Inflammatory macrophage (primary cell): ENCODE measurements around the gene PCNX2.

ENCODE experiments used
- DNase-seq, 2 donors: peaks; one replicate each; pipeline ENCODE4 v3.0.0-alpha.2; 2020 to 2022

PCNX2 gene

GRCh38 chr1:232982238-232982944 lies 313.1 kb downstream of the PCNX2 start:
- no peak for DNase-seq

GRCh38 chr1:232980986-232981560 lies 314.5 kb downstream of the PCNX2 start:
- no peak for DNase-seq

- DNase-seq = no peak
Observed at GRCh38 chr1:232980355-232980978, 315.1 kb downstream of the PCNX2 start.

GRCh38 chr1:232979558-232979957 lies 316.0 kb downstream of the PCNX2 start:
- DNase-seq = no peak

- peak in 1 of 2 donors; percentile 36 for DNase-seq
Observed at GRCh38 chr1:232978815-232979214, 316.7 kb downstream of the PCNX2 start.

- peak in 1 of 2 donors; percentile 12 for DNase-seq
Observed at GRCh38 chr1:232978091-232978634, 317.4 kb downstream of the PCNX2 start.

- no peak for DNase-seq
Observed at GRCh38 chr1:232974971-232975370, 320.6 kb downstream of the PCNX2 start.

GRCh38 chr1:232973652-232974611 lies 321.6 kb downstream of the PCNX2 start:
- no peak for DNase-seq

GRCh38 chr1:232970508-232970907 lies 325.0 kb downstream of the PCNX2 start:
- no peak for DNase-seq

GRCh38 chr1:232969799-232970198 lies 325.7 kb downstream of the PCNX2 start:
- no peak for DNase-seq

GRCh38 chr1:232968965-232969364 lies 326.6 kb downstream of the PCNX2 start:
- DNase-seq = peak; percentile 18 to 50

- DNase-seq = no peak
Observed at GRCh38 chr1:232968391-232968790, 327.1 kb downstream of the PCNX2 start.

- DNase-seq = no peak
Observed at GRCh38 chr1:232966663-232967062, 328.9 kb downstream of the PCNX2 start.

- no peak for DNase-seq
Observed at GRCh38 chr1:232965912-232966217, 329.7 kb downstream of the PCNX2 start.

- DNase-seq = no peak
Observed at GRCh38 chr1:232965124-232965911, 330.2 kb downstream of the PCNX2 start.

- no peak for DNase-seq
Observed at GRCh38 chr1:232964601-232965000, 330.9 kb downstream of the PCNX2 start.

- DNase-seq = peak; percentile 47 to 48
Observed at GRCh38 chr1:232962761-232963745, 332.5 kb downstream of the PCNX2 start.

- DNase-seq = no peak
Observed at GRCh38 chr1:232958067-232958466, 337.5 kb downstream of the PCNX2 start.

- DNase-seq = no peak
Observed at GRCh38 chr1:232956081-232956480, 339.4 kb downstream of the PCNX2 start.

GRCh38 chr1:232954594-232955365 lies 340.7 kb downstream of the PCNX2 start:
- no peak for DNase-seq
